H1 (cell line): ENCODE measurements around the gene TRIOBP. TPM values are rescaled to one million over a fixed set of nuclear protein-coding genes. Genes with fewer than 3 reads are reported as not detected.

Experiments
- CTCF ChIA-PET: fragments of 300-600 bp; sonication (Branson Sonifier 250); formaldehyde crosslinking; loops from one replicate; lab custom pipeline; 2021; ENCODE audit not compliant: partially characterized antibody; lab: Charles Lee
- POLR2A ChIA-PET: fragments of 300-600 bp; sonication (Branson Sonifier 250); formaldehyde crosslinking; loops from one replicate; lab custom pipeline; 2021; ENCODE audit warnings: inconsistent platforms; ENCODE audit not compliant: partially characterized antibody; lab: Charles Lee
- DNase-seq, 2 experiments: peaks; one replicate each; pipeline versions ENCODE4 v3.0.0 to v3.0.0-alpha.2; 2010 to 2022; ENCODE audit warnings: low spot score in 2 of 2, low read depth in 1 of 2, mixed read lengths in 1 of 2
- FAIRE-seq: peaks from 2 replicates; lab custom pipeline; 2011; peaks lifted over from hg19 to GRCh38; lab: Jason Lieb, UNC
- H2AFZ ChIP-seq: 2 replicates; pipeline ENCODE4 v1.8.1; 2012; ENCODE audit warnings: low read length, inconsistent platforms
- H2AK5ac ChIP-seq: 2 replicates; pipeline ENCODE4 v1.6.1; 2013; ENCODE audit warnings: low read depth, low read length
- H2BK120ac ChIP-seq: replicated peaks from 2 replicates; pipeline ENCODE3; 2013; ENCODE audit warnings: low read depth, low read length, inconsistent platforms
- H2BK12ac ChIP-seq: 2 replicates; pipeline ENCODE4 v1.6.1; 2013; ENCODE audit warnings: low read depth, low read length
- H2BK15ac ChIP-seq: 2 replicates; pipeline ENCODE4 v1.6.1; 2013; ENCODE audit warnings: low read length
- H2BK20ac ChIP-seq: 2 replicates; pipeline ENCODE4 v1.6.1; 2013; ENCODE audit warnings: low read length
- H2BK5ac ChIP-seq: 2 replicates; pipeline ENCODE4 v1.6.1; 2013; ENCODE audit warnings: low read depth, low read length
- H3K14ac ChIP-seq: 2 replicates; pipeline ENCODE4 v1.6.1; 2013; ENCODE audit warnings: inconsistent platforms; ENCODE audit not compliant: insufficient read length
- H3K18ac ChIP-seq: 2 replicates; pipeline ENCODE4 v1.6.1; 2013; ENCODE audit warnings: low read length; ENCODE audit errors: extremely low read depth
- H3K23ac ChIP-seq: 2 replicates; pipeline ENCODE4 v1.6.1; 2013; ENCODE audit warnings: inconsistent platforms; ENCODE audit not compliant: insufficient read length
- H3K23me2 ChIP-seq: 2 replicates; pipeline ENCODE4 v1.6.1; 2013; ENCODE audit warnings: low read depth, low read length
- H3K27ac ChIP-seq: 2 replicates; pipeline ENCODE4 v1.6.1; 2011; ENCODE audit warnings: low read depth, low read length, inconsistent platforms
- H3K27me3 ChIP-seq, 4 experiments: replicated peaks in 1 of 4; 1 replicate in 1 of 4; 2 replicates in 3 of 4; pipeline versions ENCODE4 v1.6.1 to v1.8.1; 2011 to 2013; ENCODE audit warnings: low read length in 3 of 4, mild to moderate bottlenecking in 3 of 4, inconsistent platforms in 2 of 4, mixed read lengths in 2 of 4, moderate library complexity in 1 of 4; ENCODE audit not compliant: control insufficient read depth in 3 of 4, insufficient read depth in 3 of 4; ENCODE audit errors: extremely low read depth in 1 of 4
- H3K36me3 ChIP-seq, 4 experiments: 2 replicates each; pipeline versions ENCODE4 v1.6.1 to v1.8.1; 2011 to 2013; ENCODE audit warnings: mild to moderate bottlenecking in 4 of 4, low read length in 3 of 4, moderate library complexity in 2 of 4, control low read depth in 1 of 4, inconsistent platforms in 1 of 4; ENCODE audit not compliant: insufficient read depth in 4 of 4, control insufficient read depth in 2 of 4
- H3K4ac ChIP-seq: replicated peaks from 2 replicates; pipeline ENCODE3; 2013; ENCODE audit warnings: low read length, low read depth, mixed read lengths, inconsistent platforms; ENCODE audit not compliant: insufficient read length
- H3K4me1 ChIP-seq, 4 experiments: replicated peaks in 1 of 4; 1 replicate in 1 of 4; 2 replicates in 3 of 4; pipeline versions ENCODE4 v1.6.1 to v1.8.1; 2011 to 2013; ENCODE audit warnings: low read length in 3 of 4, inconsistent platforms in 2 of 4, mixed read lengths in 1 of 4; ENCODE audit not compliant: insufficient read depth in 4 of 4, control insufficient read depth in 3 of 4
- H3K4me2 ChIP-seq, 2 experiments: 2 replicates each; pipeline versions ENCODE4 v1.6.1 to v1.8.1; 2011 to 2013; ENCODE audit warnings: low read depth in 2 of 2, low read length in 2 of 2, control low read depth in 1 of 2, inconsistent platforms in 1 of 2, mild to moderate bottlenecking in 1 of 2; ENCODE audit not compliant: insufficient read depth in 1 of 2
- H3K4me3 ChIP-seq, 4 experiments: fragments of 200-600, 300-600 bp in 1 of 4; sonication (generic), shearing (Covaris generic), sonication (Bioruptor Twin) in 1 of 4; 2 replicates each; pipeline versions ENCODE4 v1.5.1 to v1.8.1; 2011 to 2016; ENCODE audit warnings: low read length in 4 of 4, low read depth in 3 of 4, control low read depth in 2 of 4, inconsistent platforms in 2 of 4, mild to moderate bottlenecking in 2 of 4, mixed read lengths in 1 of 4, moderate library complexity in 1 of 4; ENCODE audit not compliant: insufficient read depth in 2 of 4; ENCODE audit errors: extremely low read depth in 1 of 4
- H3K56ac ChIP-seq: replicated peaks from 2 replicates; pipeline ENCODE3; 2013; ENCODE audit warnings: low read depth, mild to moderate bottlenecking, mixed read lengths, low read length, inconsistent platforms; ENCODE audit not compliant: insufficient read length
- H3K79me1 ChIP-seq: 2 replicates; pipeline ENCODE4 v1.6.1; 2013; ENCODE audit warnings: low read depth, low read length, control low read depth
- H3K79me2 ChIP-seq, 2 experiments: 2 replicates each; pipeline versions ENCODE4 v1.6.1 to v1.8.1; 2012 to 2013; ENCODE audit warnings: low read length in 2 of 2, mild to moderate bottlenecking in 2 of 2, inconsistent platforms in 1 of 2; ENCODE audit not compliant: insufficient read depth in 2 of 2, control insufficient read depth in 1 of 2
- H3K9ac ChIP-seq, 4 experiments: replicated peaks in 1 of 4; 1 replicate in 1 of 4; 2 replicates in 3 of 4; pipeline versions ENCODE4 v1.6.1 to v1.8.1; 2011 to 2013; ENCODE audit warnings: low read depth in 3 of 4, low read length in 3 of 4, control low read depth in 2 of 4, mild to moderate bottlenecking in 2 of 4, moderate library complexity in 2 of 4, inconsistent platforms in 1 of 4; ENCODE audit errors: extremely low read depth in 1 of 4
- H3K9me3 ChIP-seq, 2 experiments: 2 replicates each; pipeline versions ENCODE4 v1.6.1 to v1.8.1; 2012 to 2013; ENCODE audit warnings: mild to moderate bottlenecking in 2 of 2, moderate library complexity in 2 of 2, control low read depth in 1 of 2, inconsistent platforms in 1 of 2, low read depth in 1 of 2, low read length in 1 of 2, mixed read lengths in 1 of 2; ENCODE audit not compliant: insufficient read depth in 2 of 2
- H4K20me1 ChIP-seq, 2 experiments: replicated peaks in 1 of 2; 2 replicates each; pipeline versions ENCODE3 to v1.8.1; 2011 to 2013; ENCODE audit warnings: inconsistent platforms in 2 of 2, low read length in 2 of 2, mild to moderate bottlenecking in 1 of 2; ENCODE audit not compliant: insufficient read depth in 2 of 2, control insufficient read depth in 1 of 2
- H4K5ac ChIP-seq: 2 replicates; pipeline ENCODE4 v1.6.1; 2013; ENCODE audit warnings: low read length, low read depth, mixed read lengths, inconsistent platforms; ENCODE audit not compliant: insufficient read length
- H4K8ac ChIP-seq: 2 replicates; pipeline ENCODE4 v1.8.0; 2013; ENCODE audit warnings: mild to moderate bottlenecking, moderate library complexity, low read length, inconsistent platforms; ENCODE audit not compliant: insufficient read depth; ENCODE audit errors: extremely low read depth
- H4K91ac ChIP-seq: replicated peaks from 2 replicates; pipeline ENCODE3; 2013; ENCODE audit warnings: low read length, mixed read lengths, inconsistent platforms; ENCODE audit not compliant: insufficient read length
- ATF3 ChIP-seq: IDR thresholded peaks from 2 replicates; pipeline ENCODE4 v1.6.1; 2011; ENCODE audit warnings: low read depth, mild to moderate bottlenecking, low read length; ENCODE audit not compliant: insufficient read depth
- BACH1 ChIP-seq: IDR thresholded peaks from 2 replicates; pipeline ENCODE4 v1.6.1; 2012; ENCODE audit warnings: low read length, improper control_type of control experiment
- CBX5 ChIP-seq: fragments of 300-800, 300-1000 bp; sonication (generic); IDR thresholded peaks from 2 replicates; pipeline ENCODE4 v1.7.1; 2016; ENCODE audit warnings: antibody characterized with exemption, low read length, low read depth
- EGR1 ChIP-seq: IDR thresholded peaks from 2 replicates; pipeline ENCODE4 v1.6.1; 2011; ENCODE audit warnings: low read depth, low read length, borderline replicate concordance
- JUND ChIP-seq: IDR thresholded peaks from 2 replicates; pipeline ENCODE4 v1.6.1; 2011; ENCODE audit warnings: mild to moderate bottlenecking, improper control_type of control experiment, low read length
- PHF8 ChIP-seq: fragments of 200-600 bp; sonication (generic); conservative IDR thresholded peaks from 2 replicates; pipeline ENCODE4 v1.7.1; 2012; ENCODE audit warnings: low read depth, mild to moderate bottlenecking, inconsistent platforms, low read length, moderate library complexity
- SIN3A ChIP-seq, 2 experiments: IDR thresholded peaks in 1 of 2; conservative IDR thresholded peaks in 1 of 2; 2 replicates each; pipeline ENCODE4 v1.6.1; 2011 to 2012; ENCODE audit warnings: low read length in 2 of 2, improper control_type of control experiment in 1 of 2, low read depth in 1 of 2, mild to moderate bottlenecking in 1 of 2
- SP2 ChIP-seq: IDR thresholded peaks from 2 replicates; pipeline ENCODE4 v1.6.1; 2012; ENCODE audit warnings: mild to moderate bottlenecking, low read length, inconsistent platforms
- TEAD4 ChIP-seq: IDR thresholded peaks from 2 replicates; pipeline ENCODE4 v1.6.1; 2012; ENCODE audit warnings: low read depth, low read length, inconsistent platforms, mixed read lengths
- ZNF274 ChIP-seq: IDR thresholded peaks from 2 replicates; pipeline ENCODE4 v1.7.0; 2012; ENCODE audit warnings: low read length, borderline replicate concordance; ENCODE audit errors: extremely low read depth
- WGBS, 2 experiments: shearing (Covaris generic) in 1 of 2; methylation state at CpG; one replicate each; pipeline versions ENCODE4 v1.1.6 to v1.1.7; 2013 to 2015; ENCODE audit warnings: low lambda C conversion rate in 2 of 2, mixed read lengths in 2 of 2, inconsistent platforms in 1 of 2, low coverage in 1 of 2, missing lambda C conversion rate in 1 of 2; ENCODE audit not compliant: insufficient replicate concordance in 2 of 2, insufficient coverage in 1 of 2, insufficient read length in 1 of 2; ENCODE audit errors: extremely low coverage in 1 of 2, missing lambda C conversion rate in 1 of 2; 5-methylcytosine and 5-hydroxymethylcytosine counted together
- polyA plus RNA-seq, 7 experiments: library from polyadenylated mRNA; depleted of rRNA in 3 of 7; stranded (reverse) in 5 of 7; unstranded in 2 of 7; fragments of >200 nt in 5 of 7; fragments of 200-250 nt in 2 of 7; gene quantifications; 1 replicate in 5 of 7; 2 replicates in 1 of 7; 4 replicates in 1 of 7; pipeline versions ENCODE4 v1.2.1 to v1.2.3, GENCODE V29; 2011 to 2013; ENCODE audit warnings: missing spikeins in 2 of 7, mixed read lengths in 2 of 7
- total RNA-seq: library from RNA; stranded (reverse); fragmentation: NEBNext Ultra II Directional; extraction: Animal tissue kit (Norgen Biotek cat#: 25700); gene quantifications from 2 replicates; pipeline ENCODE4 v1.2.1, GENCODE V29; 2021

The TRIOBP gene
- total and polyA plus RNA-seq, 2 of the 8 experiments (the other 6 are each of a cell fraction or from before 2014, with no cell fraction given) = 18.2 to 27.3 TPM

DNA sequence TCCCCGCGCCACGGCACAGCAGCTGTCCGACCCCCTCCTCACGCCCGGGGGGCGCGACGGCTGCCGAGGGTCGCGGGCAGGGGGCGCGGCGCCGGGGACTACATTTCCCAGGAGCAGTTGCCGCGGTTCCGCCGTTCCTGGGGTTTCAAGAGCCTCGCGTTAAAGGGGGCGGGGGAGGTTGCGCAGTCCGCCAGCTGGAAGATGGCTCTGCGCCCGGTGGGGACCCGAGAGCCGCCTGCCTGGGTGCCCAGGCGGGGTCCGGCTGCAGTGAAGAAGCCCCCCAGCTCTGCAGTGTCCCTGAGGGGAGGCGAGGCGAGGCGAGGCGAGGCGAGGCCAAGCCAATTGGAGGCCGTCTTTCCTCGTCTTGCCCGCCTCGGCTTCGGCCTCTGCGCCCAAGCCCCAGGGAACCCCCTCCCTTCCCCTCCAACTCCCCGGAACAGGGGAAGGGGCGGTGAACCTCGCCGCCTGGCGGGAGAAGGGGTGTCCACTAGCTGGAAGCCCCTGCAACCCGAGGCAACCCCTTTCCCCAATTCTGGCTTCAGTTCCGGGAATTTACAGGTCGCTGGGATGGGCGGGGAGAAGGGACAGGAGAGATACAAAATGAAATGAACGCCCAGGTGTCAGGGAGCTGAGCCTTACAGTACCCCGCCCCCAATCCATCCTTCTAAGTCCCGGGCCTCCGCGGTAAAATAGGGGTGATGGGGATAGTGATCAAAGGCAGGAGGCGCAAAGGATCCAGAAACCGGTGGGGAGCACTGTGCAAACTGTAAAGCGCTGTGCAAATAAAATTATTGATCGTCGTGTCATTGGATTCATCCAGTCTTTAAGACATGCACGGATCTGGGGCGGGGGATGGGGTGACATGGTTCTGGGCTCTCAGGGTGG is 105.7 kb downstream of the TRIOBP start:
- 2% methylated on average over 58 of the region's 63 CpGs; no CpG with 5 or more reads in 1 of the 2 experiments for WGBS, 2 experiments
- Histone ChIP-seq H3K9me3 (no peaks in the 10 kb centered on the region), H4K8ac (peak overlapping the region; percentile 73), H4K91ac (no peak overlapping the region), H3K56ac (no peak overlapping the region), H3K23ac (no peak overlapping the region), H2AK5ac (no peak overlapping the region), H2BK120ac (no peak overlapping the region), H2BK15ac (no peak overlapping the region), H3K4me1 (peaks cover 0 to 22% (median 19%) of the 10 kb centered on the region in 4 experiments; a peak in 6 of 7 replicates), H3K18ac (peak overlapping the region; percentile 78), H4K5ac (no peak overlapping the region), H2BK20ac (no peak overlapping the region), H3K14ac (no peak overlapping the region), H3K36me3 (no peaks in the 10 kb centered on the region), H2BK12ac (peak overlapping the region; percentile 17; the same call in 1 of the 2 replicates), H3K79me2 (peaks cover 0 to 7% of the 10 kb centered on the region in 2 experiments; a peak in 1 of 4 replicates), H3K27me3 (peaks cover 3 to 33% (median 27%) of the 10 kb centered on the region in 4 experiments), H2BK5ac (no peak overlapping the region), H3K27ac (no peak overlapping the region), H3K4me3 (peak overlapping the region; percentile 79 to 91 (median 86)), H3K4ac (no peak overlapping the region), H3K79me1 (peaks cover 3% of the 10 kb centered on the region), H3K4me2 (peak overlapping the region; percentile 91 to 94), H3K9ac (peak overlapping the region in 1 of 4 experiments; percentile 35; a peak in 2 of 7 replicates), H4K20me1 (peaks cover 0 to 2% of the 10 kb centered on the region in 2 experiments), H2AFZ (peak overlapping the region; percentile 66; the same call in 1 of the 2 replicates), H3K23me2 (peaks cover 42% of the 10 kb centered on the region)
- FAIRE-seq (no peak), DNase-seq (peak in 1 of 2 experiments; percentile 85)
- ChIA-PET CTCF (interaction anchor here (0.6 to 2.7 kb wide), 6 partner anchors 10 to 467 kb away, joined by 3 to 8 read pairs (median 4); no protein-coding TSS in a partner anchor), POLR2A (interaction anchor here (0.6 to 8.8 kb wide), 14 partner anchors 8 to 389 kb away, joined by 3 to 142 read pairs (median 4); partner anchors contain the start of genes GALR3, GGA1 and NOL12)
- TF ChIP-seq ATF3 = no peak
- TF ChIP-seq EGR1 = 0 out of 2 replicates have a peak, but pooled peaks have one; percentile 1
- TF ChIP-seq TEAD4 = no peak
- TF ChIP-seq JUND = no peak
- no peak for TF ChIP-seq ZNF274
- no peak for TF ChIP-seq SP2
- no peak for TF ChIP-seq BACH1
- TF ChIP-seq PHF8 = no peak
- peak in 1 of 2 experiments; percentile 32; a peak in 2 of 4 replicates for TF ChIP-seq SIN3A (conservative IDR thresholded peaks at IDR 0.05 in 1 of 2, IDR thresholded peaks at IDR 0.05 in 1 of 2; ENCODE audit: low read depth in 1 of 2, low read length in 2 of 2)
- no peak for TF ChIP-seq CBX5
